Left cardiac atrium (tissue), 4 donors: Measurements from ENCODE around the gene ZNF669. TPM values are rescaled to one million over a fixed set of nuclear protein-coding genes. Genes with fewer than 3 reads are reported as not detected.

Experiments
- ATAC-seq, 2 donors: fragments of 200-7000 bp; cut with Tn5 transposase; one replicate each; pipeline ENCODE4 v1.9.1; 2020; ENCODE audit warnings: mild to moderate bottlenecking in 2 of 2, moderate library complexity in 2 of 2
- DNase-seq: peaks from one replicate; pipeline ENCODE4 v3.0.0-alpha.2; 2020
- intact Hi-C, 2 donors: fragments of 100-400 bp; cut with DNase I; formaldehyde crosslinking; loops; one replicate each; pipeline versions ENCODE4 v1.14.1 to v1.15.1; 2022 to 2023
- total RNA-seq, 2 donors: library from RNA; stranded (reverse); fragmentation: NEBNext Ultra II Directional; extraction: Animal tissue kit (Norgen Biotek cat#: 25700); gene quantifications; one replicate each; pipeline ENCODE4 v1.2.1, GENCODE V29; 2021
- donor health status: DM: no; HTN: yes; CAD: no.
- donor health status: DM: no; HTN: yes; CAD: no; lungs with severe emphysema.
- donor health status: DM: yes; HTN: yes; CAD: no.
- donor health status: Dilated cardiomyopathy.

The ZNF669 gene
- total RNA-seq, 2 donors from 2014 or later = 5.1 TPM

DNA sequence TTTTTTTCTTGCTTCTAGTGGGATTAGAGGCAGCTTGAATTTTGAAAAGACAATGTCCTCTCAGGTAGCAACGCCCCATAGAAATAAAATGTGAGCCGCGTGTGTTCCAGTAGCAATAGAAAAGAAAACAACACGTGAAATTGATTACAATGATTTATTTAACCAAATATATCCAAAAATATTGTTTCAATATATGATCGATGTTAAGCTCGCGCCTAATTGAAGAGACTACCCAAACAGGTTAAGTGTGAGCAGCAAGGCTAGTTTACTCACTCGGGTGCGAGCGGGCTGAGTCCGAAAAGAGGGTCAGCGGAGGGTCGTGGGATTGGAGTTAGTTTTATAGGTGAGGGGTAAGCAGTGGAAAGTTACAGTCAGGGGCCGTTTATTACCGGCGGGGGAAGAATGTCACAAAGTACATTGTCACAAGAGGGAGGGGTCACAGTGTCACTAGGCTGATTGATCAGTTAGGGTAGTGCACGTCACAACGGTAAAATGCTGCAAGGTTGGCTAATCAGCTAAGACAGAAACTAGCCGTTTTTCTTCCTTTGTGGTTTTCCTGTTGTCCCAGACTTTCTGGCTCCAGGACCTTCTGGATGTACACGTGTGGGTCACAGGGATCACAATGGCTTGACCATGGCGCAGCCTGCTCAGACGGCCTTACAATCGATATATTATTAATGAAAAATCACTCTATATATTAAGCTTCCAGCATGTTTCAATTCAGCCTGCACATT is 24.8 kb downstream of the ZNF669 start:
- intact Hi-C loops = no loop called here
- DNase-seq (no peak), ATAC-seq (no peak)

DNA sequence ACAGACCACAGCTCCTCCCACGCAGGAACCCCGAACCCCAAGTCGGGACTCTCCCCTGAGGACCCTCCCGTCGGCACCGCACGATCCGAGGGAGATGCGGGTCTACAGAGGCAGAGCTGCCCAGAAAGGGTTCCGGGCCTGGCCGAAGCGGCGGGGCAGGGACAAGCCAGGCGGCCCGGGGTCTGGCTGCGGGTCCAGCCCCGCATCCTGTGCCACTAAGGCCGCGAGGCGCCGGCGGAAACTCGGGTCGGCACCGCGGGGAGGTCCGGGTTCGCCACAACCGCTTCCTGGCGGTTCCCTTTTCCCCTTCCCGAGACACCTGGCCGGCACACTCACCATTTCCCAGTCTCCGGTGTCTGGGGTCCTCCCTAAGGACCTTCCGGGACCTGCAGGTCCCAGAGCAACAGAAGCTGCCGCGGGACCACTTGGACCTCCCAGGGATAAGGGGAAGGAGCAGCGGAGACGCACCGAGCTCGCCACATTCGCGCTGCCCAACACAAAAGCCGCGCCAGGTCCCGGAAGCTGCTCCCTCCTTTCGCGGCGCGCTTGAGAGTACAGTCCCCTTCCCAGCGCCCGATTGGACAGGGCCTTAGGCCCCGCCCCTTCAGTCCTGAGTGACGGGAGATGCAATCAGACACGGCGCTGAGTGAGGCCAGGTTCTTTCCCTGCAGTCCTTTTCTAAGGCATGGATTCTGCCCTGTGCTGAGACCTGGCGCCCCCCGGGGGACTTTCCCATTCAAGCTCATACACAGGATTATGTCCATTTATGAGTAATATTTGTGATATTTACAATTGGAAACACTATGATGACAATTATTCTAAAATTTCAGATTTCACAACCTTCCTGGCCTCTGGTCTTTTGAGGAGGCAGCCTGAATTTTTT is 25.7 kb downstream of the ZNF669 start, which contains the start of gene ZNF670:
Gene ZNF670 (minus strand): TSS at position 554 of the 883 bp plus-strand sequence. CDS start 215 bp downstream, at position 339.
- peak; percentile 96 for DNase-seq
- peak; percentile 100 for ATAC-seq
- intact Hi-C loops = no loop called here

- no peak for DNase-seq
- ATAC-seq = no peak
- intact Hi-C loops = no loop called here
Measured at GRCh38 chr1:247077876-247078257, 26.3 kb downstream of the ZNF669 start.

GRCh38 chr1:247077213-247077612 is 26.9 kb downstream of the ZNF669 start:
- ATAC-seq = no peak
- intact Hi-C loops = no loop called here
- DNase-seq = no peak

DNA sequence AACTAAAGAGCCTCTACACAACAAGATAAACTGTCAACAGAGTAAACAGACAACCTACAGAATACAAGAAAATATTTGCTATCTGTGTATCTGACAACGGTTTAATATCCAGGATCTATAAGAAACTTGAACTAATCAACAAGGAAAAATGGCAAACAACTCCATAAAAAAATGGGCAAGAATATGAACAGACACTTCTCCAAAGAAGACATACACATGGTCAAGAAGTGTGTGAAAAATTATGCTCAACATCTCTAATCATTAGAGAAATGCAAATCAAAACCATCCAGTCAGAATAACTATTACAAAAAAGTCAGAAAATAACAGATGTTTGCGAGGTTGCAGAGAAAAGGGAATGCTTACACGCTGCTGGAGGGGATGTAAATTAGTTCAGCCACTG is 33.5 kb downstream of the ZNF669 start:
- ATAC-seq (no peak), DNase-seq (no peak)
- intact Hi-C loops = no loop called here

- intact Hi-C loops = no loop called here
- ATAC-seq (no peak), DNase-seq (no peak)
Measured at GRCh38 chr1:247064304-247064703, 39.9 kb downstream of the ZNF669 start.

DNA sequence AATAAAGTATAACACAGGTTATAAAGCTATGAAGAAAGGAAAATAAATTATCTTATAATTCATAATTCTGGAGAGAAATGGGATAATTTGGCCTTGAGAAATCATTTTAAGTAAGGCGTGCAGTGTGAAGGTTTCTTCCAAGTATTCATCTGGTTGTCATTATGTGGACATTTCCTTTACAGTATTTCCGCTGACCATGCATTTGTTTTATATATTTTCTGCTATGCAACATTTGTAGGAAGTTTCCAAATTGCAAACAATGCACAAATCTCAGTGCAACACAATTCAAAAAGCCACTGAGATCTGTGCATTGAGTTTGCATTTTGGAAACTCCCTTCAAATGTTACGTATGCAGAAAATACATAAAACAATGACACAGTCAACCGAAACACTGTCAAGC is 43.4 kb downstream of the ZNF669 start:
- intact Hi-C loops = no loop called here
- ATAC-seq = no peak
- DNase-seq = no peak

- intact Hi-C loops = no loop called here
- no peak for ATAC-seq
Measured at GRCh38 chr1:247056071-247056470, 48.1 kb downstream of the ZNF669 start.

DNA sequence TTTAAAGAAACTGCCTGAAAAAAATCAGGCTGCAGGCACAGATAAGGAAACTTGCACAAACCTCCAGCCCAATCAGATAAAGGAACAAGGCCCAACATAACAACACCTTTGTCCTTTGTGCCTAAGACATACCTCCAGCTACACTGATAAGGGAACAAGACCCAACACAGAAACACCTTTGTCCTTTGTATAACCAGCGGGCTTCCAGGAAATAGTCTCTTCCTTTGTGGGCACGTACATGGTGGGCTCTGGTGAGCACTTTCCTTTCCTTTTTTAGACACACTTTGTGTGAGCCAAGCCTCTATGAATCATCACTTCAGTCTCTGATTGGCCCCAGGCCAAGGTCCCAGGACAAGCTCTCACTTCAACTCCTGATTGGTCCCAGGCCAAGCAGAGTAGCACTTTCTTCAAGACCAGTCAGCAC is 49.2 kb downstream of the ZNF669 start:
- intact Hi-C loops = no loop called here
- ATAC-seq (peak in 1 of 2 donors; percentile 68), DNase-seq (no peak)

More at GRCh38 chr1:247056071-247056470, 48.1 kb downstream of the ZNF669 start:
- no peak for DNase-seq

Other genes with a start within 250 kb of the ZNF669 start
- 10 to 100 TPM; 20.0 to 23.6 TPM for gene AHCTF1, start 172.4 kb downstream of the ZNF669 start, total RNA-seq
- under 1 TPM; 0.12 to 0.26 TPM for gene ZNF695, start 96.3 kb downstream of the ZNF669 start, total RNA-seq
- gene ZNF670, start 25.5 kb downstream of the ZNF669 start, total RNA-seq = 1 to 10 TPM; 1.5 to 1.8 TPM
- 10 to 100 TPM in 1 of 2 donors, 1 to 10 TPM in 1; 10.0 to 15.5 TPM for gene ZNF124, start 67.7 kb upstream of the ZNF669 start, total RNA-seq
- gene VN1R5, start 151.7 kb upstream of the ZNF669 start, total RNA-seq = not detected
- 10 to 100 TPM; 12.2 to 16.4 TPM for gene ZNF496, start 227.5 kb upstream of the ZNF669 start, total RNA-seq